GM18505 (cell line): ENCODE data around the gene ITPRIPL2.

Experiments
- ATAC-seq: cut with Tn5 transposase; IDR thresholded peaks from one replicate; pipeline ENCODE4 v1.9.1; 2021; ENCODE audit not compliant: unreplicated experiment
- POLR2A ChIP-seq: IDR thresholded peaks from 4 replicates; pipeline ENCODE4 v1.6.1; 2011; ENCODE audit warnings: borderline replicate concordance; ENCODE audit not compliant: insufficient read depth, insufficient read length; ENCODE audit errors: extremely low read depth

ITPRIPL2 gene

DNA sequence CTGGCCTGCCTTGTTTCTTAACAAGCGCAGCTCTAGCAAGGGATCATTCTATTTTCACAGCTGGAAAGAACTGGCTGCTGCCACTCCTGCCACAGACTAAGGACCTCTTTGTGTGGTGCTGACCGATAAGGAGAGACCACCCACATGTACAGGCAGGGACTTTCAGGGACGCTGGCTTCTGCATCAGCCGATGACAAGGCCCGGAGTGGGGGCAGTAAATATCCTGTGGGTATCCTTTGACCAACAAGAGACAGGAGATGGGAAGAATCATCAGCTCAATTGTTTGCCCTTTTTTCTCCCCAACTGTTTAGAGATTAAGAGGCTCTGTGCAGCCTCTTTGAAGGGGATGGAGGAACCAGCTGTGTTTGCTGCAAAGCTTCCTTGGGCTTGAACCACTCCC is 9.2 kb upstream of the ITPRIPL2 start:
- ATAC-seq, result no peak

DNA sequence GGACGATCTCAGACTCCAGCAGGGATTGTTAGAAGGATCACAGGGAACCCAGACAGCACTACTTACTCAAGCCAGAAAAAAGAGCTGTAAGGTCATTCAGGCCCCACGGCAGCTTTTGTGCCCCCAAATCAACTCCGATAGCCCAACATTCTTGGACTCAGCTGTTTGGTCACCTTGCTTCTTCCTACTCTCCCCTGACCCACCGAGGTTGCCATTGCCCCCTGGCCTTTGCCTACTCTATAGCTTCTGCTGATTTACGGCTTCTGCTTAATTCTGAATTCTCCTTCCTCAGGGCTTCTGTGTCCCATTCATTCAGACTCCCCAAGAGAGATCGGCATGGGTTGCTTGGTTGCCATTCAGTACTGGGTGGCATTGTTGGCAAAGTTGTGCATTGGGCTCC is 8.6 kb upstream of the ITPRIPL2 start:
- TF ChIP-seq POLR2A, result no peak
- no peak for ATAC-seq

More for the DNA sequence above, 9.2 kb upstream of the ITPRIPL2 start:
- no peak for TF ChIP-seq POLR2A

DNA sequence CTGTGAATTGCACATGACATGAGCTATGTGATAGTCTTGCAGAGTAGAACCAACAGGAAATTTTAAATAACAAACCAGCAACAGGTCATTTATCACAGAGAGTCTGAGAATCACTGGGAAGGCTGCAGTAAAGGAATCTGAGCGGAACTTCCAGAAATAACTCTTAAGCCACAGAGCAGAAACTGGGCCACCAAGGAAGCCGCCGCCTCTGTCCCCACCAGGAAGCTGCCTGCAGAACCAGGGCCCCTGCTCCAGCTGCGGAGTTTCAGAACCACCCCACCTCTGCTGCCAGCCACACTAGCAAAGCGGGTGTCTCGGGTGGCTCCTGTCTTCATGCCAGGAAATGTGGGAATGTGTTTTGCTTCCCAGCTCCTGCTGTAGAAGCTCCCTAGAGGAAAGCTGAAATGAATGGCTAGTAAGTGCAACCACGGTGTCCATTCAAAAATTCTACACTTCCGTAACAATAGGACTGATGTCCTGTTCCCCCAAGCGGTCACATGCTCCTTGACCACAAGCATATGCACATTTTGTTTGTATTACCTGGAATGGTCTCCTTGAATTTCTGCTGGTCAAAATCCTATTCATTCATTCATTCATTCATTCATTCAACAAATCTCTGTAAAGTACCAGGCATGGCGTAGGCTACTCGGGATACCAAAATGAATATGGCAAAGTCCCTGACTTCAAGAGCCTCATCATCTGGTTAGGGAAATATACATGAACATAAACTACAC is 7.7 kb upstream of the ITPRIPL2 start:
- ATAC-seq, result no peak
- no peak for TF ChIP-seq POLR2A

DNA sequence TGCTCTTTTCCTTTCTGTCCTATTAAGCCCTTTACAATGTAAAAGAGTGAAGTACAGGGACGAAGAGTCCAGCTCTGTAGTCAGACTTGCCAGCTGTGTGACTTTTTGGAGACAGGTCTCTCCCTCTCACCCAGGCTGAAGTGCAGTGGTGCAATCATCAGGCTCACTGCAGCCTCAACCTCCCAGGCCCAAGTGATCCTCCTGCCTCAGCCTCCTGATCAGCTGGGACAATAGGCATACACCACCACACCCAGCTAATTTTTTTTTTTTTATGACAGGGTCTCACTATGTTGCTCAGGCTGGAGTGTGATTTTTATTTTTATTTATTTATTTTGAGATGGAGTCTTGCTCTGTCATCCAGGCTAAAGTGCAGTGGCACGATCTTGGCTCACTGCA is 7.1 kb upstream of the ITPRIPL2 start:
- ATAC-seq, result no peak
- TF ChIP-seq POLR2A, result no peak

DNA sequence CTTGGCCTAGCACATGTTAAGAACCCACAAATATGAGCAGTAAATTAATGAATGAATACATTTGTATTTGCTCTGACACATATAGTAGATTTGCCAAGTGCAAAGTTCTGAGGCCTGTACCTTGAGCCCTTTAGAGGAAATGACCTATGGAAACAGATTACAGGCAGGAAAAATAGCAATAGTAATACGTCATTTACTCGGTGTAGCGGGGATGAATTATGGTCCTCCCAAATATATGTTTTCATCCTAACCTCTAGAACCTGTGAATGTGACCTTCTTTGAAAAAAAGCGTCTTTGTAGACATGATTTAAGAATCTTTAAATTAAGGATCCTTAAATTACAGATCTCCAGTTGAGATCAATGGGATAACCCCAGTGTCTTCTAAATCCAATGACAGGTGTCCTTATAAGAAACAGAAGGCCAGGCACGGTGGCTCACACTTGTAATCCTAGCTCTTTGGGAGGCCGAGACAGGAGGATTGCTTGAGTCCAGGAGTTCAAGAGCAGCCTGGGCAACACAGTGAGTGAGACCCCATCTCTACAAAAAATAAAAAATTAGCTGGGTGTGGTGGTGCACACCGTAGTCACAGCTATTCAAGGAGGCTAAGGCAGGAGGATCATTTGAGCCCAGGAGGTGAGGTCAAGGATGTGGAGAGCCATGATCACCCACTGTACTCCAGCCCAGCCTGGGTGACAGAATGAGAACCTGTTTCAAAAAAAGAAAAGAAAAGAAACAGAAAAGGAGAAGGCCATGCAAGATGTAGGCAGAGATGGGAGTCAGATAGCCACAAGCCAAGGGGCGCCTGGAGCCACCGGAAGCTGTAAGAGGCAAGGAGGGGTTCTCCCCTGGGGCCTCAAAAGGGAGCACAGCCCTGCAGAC is 5.1 kb upstream of the ITPRIPL2 start:
- TF ChIP-seq POLR2A, result no peak
- no peak for ATAC-seq

DNA sequence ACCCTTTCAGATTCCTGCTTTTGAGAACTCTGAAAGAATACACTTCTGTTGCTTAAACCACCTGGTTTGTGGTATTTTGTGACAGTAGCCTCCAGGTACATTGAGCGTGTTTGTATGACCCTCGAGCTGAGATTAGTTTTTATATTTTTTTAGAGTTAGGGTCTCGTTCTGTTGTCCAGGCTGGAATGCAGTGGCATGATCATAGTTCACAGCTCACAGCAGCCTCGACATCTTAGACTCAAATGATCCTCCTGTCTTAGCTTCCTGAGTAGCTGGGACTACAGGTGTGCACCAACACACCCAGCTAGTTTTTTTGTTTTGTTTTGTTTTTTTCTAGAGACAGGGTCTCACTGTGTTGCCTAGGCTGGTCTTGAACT is 4.5 kb upstream of the ITPRIPL2 start:
- TF ChIP-seq POLR2A, result no peak
- no peak for ATAC-seq

DNA sequence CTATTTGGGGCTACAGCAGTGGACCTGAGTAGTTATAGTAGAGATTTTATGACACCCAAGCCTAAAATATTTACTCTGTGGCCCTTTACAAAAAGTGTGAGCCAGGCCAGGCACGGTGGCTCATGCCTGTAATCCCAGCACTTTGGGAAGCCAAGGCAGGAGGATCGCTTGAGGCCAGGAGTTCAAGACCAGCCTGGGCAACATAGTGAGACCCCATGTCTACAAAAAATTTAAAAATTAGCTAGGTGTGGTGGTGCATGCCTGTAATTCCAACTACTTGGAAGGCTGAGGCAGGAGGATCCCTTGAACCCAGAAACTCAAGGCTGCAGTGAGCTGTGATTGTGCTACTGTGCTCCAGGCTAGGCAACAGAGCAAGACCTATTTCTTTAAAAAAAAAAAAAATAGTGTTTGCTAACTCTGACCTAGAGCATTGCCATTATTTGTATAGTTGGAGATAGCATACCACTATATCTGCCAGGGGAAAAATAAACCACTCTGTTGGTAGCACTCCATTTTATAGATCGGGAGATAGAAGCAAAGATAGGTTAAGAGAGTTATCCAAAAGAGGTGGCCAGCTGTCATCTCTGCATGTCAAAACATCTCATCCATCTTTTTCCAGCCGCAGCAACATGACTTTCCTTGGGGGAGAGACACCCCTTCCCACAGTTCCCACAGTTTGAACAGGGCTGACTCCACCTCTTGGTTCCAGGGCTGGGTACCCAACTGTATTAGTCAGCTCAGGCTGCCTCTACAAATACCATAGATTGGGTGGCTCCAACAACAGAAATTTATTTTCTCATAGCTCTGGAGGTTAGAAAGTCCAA is 3.0 kb upstream of the ITPRIPL2 start:
- ATAC-seq, result no peak
- no peak for TF ChIP-seq POLR2A

DNA sequence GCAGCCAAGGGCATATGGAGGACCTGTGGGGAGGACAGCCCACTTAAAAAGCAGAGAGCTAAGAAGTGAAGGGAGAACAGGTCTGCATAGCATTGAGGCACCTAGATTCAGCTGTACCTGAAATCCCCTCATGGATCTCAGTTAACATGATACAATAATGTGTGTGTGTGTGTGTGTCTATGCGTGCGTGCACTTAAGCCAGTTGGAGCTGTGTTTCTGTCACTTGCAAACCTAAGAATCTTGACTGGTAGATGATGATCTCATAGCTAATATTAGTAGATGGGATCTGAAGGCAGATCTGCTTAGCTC is 1.7 kb upstream of the ITPRIPL2 start:
- no peak for ATAC-seq
- no peak for TF ChIP-seq POLR2A

DNA sequence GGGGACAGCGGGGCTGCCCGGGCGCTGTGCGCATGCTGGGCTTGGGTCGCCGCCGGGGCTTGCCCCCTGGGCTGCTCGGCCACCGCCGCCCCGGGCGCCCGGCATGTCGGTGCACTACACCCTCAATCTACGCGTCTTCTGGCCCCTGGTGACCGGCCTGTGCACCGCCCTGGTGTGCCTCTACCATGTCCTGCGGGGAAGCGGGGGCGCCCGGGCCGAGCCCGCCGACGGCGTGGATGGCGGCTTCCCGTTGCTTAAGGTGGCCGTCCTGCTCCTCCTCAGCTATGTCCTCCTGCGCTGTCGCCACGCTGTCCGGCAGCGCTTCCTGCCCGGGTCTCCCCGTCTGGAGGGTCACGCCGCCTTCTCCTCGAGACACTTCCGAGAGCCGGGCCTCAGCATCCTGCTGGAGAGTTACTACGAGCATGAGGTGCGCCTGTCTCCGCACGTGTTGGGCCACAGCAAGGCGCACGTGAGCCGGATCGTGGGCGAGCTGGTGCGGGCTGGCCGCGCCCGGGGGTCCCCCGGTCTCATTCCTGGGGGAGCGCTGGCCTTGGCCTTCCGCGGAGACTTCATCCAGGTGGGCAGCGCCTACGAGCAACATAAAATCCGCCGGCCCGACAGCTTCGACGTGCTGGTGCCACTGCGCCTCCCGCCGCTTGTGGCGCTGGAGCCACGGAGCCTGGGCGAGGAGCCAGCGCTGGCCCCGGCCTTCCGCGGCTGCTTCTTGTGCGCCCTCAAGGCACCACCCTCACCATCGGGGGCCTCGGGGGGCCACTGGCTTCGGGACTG is 789 bp downstream of the ITPRIPL2 start:
- peak; percentile 26 for ATAC-seq

DNA sequence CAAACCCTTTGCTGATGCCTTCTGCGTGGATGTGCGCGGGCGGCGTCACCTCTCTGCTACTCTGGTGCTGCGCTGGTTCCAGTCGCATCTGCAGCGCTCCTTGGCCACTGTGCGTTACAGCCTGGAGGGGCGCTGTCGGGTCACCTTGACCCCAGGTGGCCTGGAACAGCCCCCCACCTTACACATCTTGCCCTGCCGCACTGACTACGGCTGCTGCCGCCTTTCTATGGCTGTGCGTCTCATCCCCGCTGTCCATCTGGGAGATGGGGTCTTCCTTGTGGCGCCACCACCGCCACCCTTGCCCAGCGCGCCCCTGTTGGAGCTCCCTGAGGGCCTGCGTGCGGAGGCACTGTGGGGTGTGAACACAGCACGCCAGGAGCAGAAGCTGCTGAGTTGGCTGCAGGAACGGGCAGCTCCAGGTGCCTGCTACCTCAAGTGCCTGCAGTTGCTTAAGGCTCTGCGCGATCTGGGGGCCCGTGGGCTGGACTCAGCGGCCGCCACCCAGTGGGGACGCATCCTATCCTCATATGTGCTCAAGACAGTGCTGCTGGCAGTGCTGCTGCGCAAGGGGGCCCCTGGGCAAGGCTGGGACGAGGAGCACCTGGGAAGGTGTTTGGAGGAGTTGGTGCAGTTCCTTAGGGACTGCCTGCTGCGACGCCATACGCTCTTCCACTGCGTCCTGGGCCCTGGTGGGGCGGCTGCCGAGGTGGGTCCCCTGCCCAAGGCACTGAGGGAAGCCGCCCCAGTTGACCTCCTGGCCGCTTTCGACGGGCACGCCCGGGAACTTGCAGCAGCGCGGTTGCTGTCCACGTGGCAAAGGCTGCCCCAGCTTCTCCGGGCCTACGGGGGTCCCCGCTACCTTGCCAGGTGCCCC is 1.6 kb downstream of the ITPRIPL2 start:
- TF ChIP-seq POLR2A, result no peak
- no peak for ATAC-seq

More for the DNA sequence above, 789 bp downstream of the ITPRIPL2 start:
- no peak for TF ChIP-seq POLR2A

DNA sequence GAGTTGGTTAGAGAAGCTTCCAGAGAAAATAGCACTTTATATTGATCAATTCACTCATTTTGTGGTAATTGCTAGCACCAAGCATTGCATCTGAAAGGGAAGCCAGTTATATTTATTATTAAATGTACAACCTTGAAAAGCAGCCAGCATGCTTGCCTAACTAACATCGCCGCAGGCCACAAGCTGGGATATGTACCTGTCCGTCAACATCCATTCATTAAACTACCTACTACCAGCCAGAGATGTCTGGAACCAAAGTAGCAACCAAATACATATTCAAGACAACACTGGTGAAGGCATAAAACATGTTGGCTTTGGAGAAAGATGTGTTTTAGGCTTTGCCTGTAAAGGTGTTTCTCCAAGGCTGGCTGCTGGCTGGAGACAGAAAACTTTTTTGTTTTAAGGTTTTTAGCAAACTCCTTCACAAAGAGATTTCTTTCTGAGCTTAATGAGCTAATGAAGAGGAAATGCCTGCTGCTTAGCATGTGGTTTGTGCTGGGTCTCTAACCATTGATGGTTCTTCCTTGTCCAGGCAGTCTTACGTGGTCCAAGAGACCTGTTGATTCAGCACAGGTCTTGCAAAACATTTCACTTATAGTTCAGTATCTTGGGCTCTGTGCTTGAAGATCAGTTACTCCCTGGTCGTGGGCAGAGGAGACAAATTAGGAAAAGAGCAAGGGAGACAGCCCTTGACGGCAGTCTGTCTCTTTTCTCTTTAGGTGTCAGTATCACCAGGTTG is 3.1 kb downstream of the ITPRIPL2 start:
- ATAC-seq, result no peak
- no peak for TF ChIP-seq POLR2A
